WTC11 (cell line): ENCODE data around the gene CTNND2.

Experiments
- ARID4B ChIP-seq: sonication (generic); formaldehyde crosslinking; IDR thresholded peaks from 2 replicates; pipeline ENCODE4 v1.8.0; 2023; ENCODE audit warnings: missing genetic modification reagents, mild to moderate bottlenecking, borderline replicate concordance
- CTCF ChIP-seq: fragments of 200-600 bp; IDR thresholded peaks from 2 replicates; pipeline ENCODE4 v1.8.0; 2022; ENCODE audit warnings: antibody characterized with exemption
- E2F1 ChIP-seq: sonication (generic); formaldehyde crosslinking; IDR thresholded peaks from 2 replicates; pipeline ENCODE4 v1.8.0; 2022; ENCODE audit warnings: mild to moderate bottlenecking, missing genetic modification reagents
- NFYB ChIP-seq: sonication (generic); formaldehyde crosslinking; conservative IDR thresholded peaks from 2 replicates; pipeline ENCODE4 v1.8.0; 2022; ENCODE audit warnings: low read depth, missing genetic modification reagents
- PRRX2 ChIP-seq: fragments of 250-450 bp; sonication (Bioruptor Pico); IDR thresholded peaks from 2 replicates; pipeline ENCODE4 v1.8.0; 2021; ENCODE audit warnings: mild to moderate bottlenecking
- TF ChIP-seq, protein P1 (sequence below): sonication (generic); formaldehyde crosslinking; IDR thresholded peaks from 2 replicates; pipeline ENCODE4 v1.8.1; 2022; ENCODE audit warnings: low read depth, mild to moderate bottlenecking, moderate library complexity, missing genetic modification reagents, borderline replicate concordance
- TF ChIP-seq, protein P2 (sequence below): fragments of 250-450 bp; sonication (Bioruptor Pico); IDR thresholded peaks from 2 replicates; pipeline ENCODE4 v1.8.0; 2021; ENCODE audit warnings: mild to moderate bottlenecking

DNA sequence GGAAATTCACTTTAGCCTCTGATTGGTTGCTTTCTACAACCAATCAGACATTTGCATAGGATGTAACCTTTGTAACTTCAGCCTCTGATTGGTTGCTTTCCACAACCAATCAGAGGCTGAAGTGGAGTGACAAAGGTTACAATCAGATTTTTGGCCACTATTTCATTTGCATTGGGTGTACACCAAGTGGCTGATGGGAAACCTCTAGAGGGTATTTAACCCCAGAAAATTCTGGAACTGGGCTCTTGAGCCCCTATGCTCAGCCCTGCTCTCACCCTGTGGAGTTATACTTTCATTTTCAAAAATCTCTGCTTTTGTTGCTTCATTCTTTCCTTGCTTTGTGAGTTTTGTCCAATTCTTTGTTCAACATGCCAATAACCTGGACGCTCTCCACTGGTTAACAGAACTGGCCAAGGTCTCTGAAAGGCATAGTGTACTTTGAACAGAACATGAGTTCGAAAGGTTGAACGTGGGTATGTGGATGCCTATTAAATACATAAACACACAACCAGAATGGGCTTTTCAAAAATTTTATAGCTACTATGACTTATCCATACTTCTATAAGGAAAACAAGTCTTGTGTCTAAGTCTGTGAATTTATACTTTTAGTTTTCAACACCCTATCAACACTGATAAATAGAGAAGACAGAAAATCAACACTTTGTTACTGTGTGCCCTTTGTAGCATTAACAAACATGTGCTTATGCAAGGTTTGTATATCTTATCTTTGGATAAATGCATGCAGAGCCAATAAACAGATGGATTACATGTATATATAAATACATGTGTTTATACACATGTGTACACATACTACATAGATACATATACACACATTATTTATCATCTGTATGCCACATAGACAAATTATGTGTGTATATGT lies 568.1 kb downstream of the CTNND2 start:
- TF ChIP-seq PRRX2 (no peak), ARID4B (CRISPR knock-in tag) (no peak), CTCF (no peak), E2F1 (CRISPR knock-in tag) (no peak), NFYB (no peak)
- TF ChIP-seq, protein P1, sequence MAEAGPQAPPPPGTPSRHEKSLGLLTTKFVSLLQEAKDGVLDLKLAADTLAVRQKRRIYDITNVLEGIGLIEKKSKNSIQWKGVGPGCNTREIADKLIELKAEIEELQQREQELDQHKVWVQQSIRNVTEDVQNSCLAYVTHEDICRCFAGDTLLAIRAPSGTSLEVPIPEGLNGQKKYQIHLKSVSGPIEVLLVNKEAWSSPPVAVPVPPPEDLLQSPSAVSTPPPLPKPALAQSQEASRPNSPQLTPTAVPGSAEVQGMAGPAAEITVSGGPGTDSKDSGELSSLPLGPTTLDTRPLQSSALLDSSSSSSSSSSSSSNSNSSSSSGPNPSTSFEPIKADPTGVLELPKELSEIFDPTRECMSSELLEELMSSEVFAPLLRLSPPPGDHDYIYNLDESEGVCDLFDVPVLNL (CRISPR knock-in tag) = no peak
- TF ChIP-seq, protein P2, sequence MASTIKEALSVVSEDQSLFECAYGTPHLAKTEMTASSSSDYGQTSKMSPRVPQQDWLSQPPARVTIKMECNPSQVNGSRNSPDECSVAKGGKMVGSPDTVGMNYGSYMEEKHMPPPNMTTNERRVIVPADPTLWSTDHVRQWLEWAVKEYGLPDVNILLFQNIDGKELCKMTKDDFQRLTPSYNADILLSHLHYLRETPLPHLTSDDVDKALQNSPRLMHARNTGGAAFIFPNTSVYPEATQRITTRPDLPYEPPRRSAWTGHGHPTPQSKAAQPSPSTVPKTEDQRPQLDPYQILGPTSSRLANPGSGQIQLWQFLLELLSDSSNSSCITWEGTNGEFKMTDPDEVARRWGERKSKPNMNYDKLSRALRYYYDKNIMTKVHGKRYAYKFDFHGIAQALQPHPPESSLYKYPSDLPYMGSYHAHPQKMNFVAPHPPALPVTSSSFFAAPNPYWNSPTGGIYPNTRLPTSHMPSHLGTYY (CRISPR knock-in tag) = no peak
